GM12878 (cell line): ENCODE measurements around the gene MFSD12. TPM values are rescaled to one million over a fixed set of nuclear protein-coding genes. Genes with fewer than 3 reads are reported as not detected.

Experiments
- ATAC-seq: fragments of 200-7000 bp; cut with Tn5 transposase; 3 replicates; pipeline ENCODE4 v1.9.1; 2020; ENCODE audit warnings: mild to moderate bottlenecking, moderate library complexity
- BruUV-seq: library from RNA; stranded (reverse); fragments of 400-500 nt; replicated peaks from 2 replicates; lab custom pipeline; 2021; lab: Mats Ljungman, UMichigan
- CTCF ChIA-PET: fragments of 300-600 bp; sonication (Branson Sonifier 250); formaldehyde crosslinking; extraction: SDS; loops from one replicate; lab custom pipeline; 2021; ENCODE audit warnings: inconsistent platforms; lab: Yijun Ruan, JAX
- POLR2A ChIA-PET: fragments of 350-600 bp; formaldehyde crosslinking; extraction: SDS; loops from one replicate; lab custom pipeline; 2021; ENCODE audit warnings: inconsistent platforms; lab: Charles Lee
- RAD21 ChIA-PET: fragments of 300-600 bp; sonication (Branson Sonifier 250); formaldehyde crosslinking; loops from one replicate; lab custom pipeline; 2023; ENCODE audit warnings: antibody characterized with exemption; ENCODE audit not compliant: unreplicated experiment; lab: Charles Lee
- SMC1A ChIA-PET: fragments of 300-600 bp; sonication (Branson Sonifier 250); formaldehyde crosslinking; loops from one replicate; lab custom pipeline; 2023; ENCODE audit not compliant: unreplicated experiment, uncharacterized antibody; lab: Charles Lee
- DNase-seq: peaks from one replicate; pipeline ENCODE4 v3.0.0-alpha.2; 2011; ENCODE audit warnings: low read depth, low spot score
- FAIRE-seq: peaks from 3 replicates; lab custom pipeline; 2011; peaks lifted over from hg19 to GRCh38; lab: Jason Lieb, UNC
- H2AFZ ChIP-seq: 2 replicates; pipeline ENCODE4 v1.6.0; 2011; ENCODE audit warnings: low read depth, low read length, control low read depth; ENCODE audit not compliant: control insufficient read depth
- H3K27ac ChIP-seq: 2 replicates; pipeline ENCODE4 v1.5.1; 2011; ENCODE audit warnings: control low read depth; ENCODE audit not compliant: control insufficient read depth, insufficient read depth
- H3K27me3 ChIP-seq, 2 experiments: replicated peaks in 1 of 2; 2 replicates each; pipeline versions ENCODE4 v1.6.0 to v1.6.1; 2011; ENCODE audit warnings: low read length in 1 of 2; ENCODE audit not compliant: control insufficient read depth in 2 of 2, insufficient read depth in 2 of 2
- H3K36me3 ChIP-seq, 2 experiments: 2 replicates each; pipeline ENCODE4 v1.5.1; 2011; ENCODE audit warnings: low read length in 1 of 2; ENCODE audit not compliant: control insufficient read depth in 2 of 2, insufficient read depth in 2 of 2
- H3K4me1 ChIP-seq: 2 replicates; pipeline ENCODE4 v1.6.1; 2011; ENCODE audit warnings: mild to moderate bottlenecking, low read length, moderate library complexity, mixed read lengths; ENCODE audit not compliant: control insufficient read depth, insufficient read depth
- H3K4me2 ChIP-seq: 2 replicates; pipeline ENCODE4 v1.6.0; 2011; ENCODE audit warnings: control low read depth; ENCODE audit not compliant: control insufficient read depth, insufficient read depth
- H3K4me3 ChIP-seq: fragments of 200-600 bp; sonication (generic); 2 replicates; pipeline ENCODE4 v1.5.1; 2016
- H3K79me2 ChIP-seq: 2 replicates; pipeline ENCODE4 v1.6.0; 2011; ENCODE audit warnings: low read length; ENCODE audit not compliant: control insufficient read depth, insufficient read depth
- H3K9ac ChIP-seq: 2 replicates; pipeline ENCODE4 v1.8.0; 2011; ENCODE audit warnings: low read length, control low read depth, mixed read lengths; ENCODE audit not compliant: control insufficient read depth, insufficient read depth
- H3K9me3 ChIP-seq: replicated peaks from 3 replicates; pipeline ENCODE4 v1.5.1; 2011; ENCODE audit warnings: mild to moderate bottlenecking, low read length; ENCODE audit not compliant: control insufficient read depth, insufficient read depth
- H4K20me1 ChIP-seq: 2 replicates; pipeline ENCODE4 v1.6.0; 2011; ENCODE audit not compliant: control insufficient read depth, insufficient read depth
- BHLHE40 ChIP-seq, 2 experiments: fragments of 450-650 bp in 1 of 2; IDR thresholded peaks; 2 replicates each; pipeline ENCODE4 v1.6.1; 2011 to 2017; ENCODE audit warnings: low read depth in 2 of 2, borderline replicate concordance in 1 of 2, improper control_type of control experiment in 1 of 2, low read length in 1 of 2, mild to moderate bottlenecking in 1 of 2
- CBFB ChIP-seq: IDR thresholded peaks from 2 replicates; pipeline ENCODE4 v1.6.1; 2016; ENCODE audit warnings: antibody characterized with exemption, low read depth
- ESRRA ChIP-seq: IDR thresholded peaks from 2 replicates; pipeline ENCODE4 v1.6.1; 2012; ENCODE audit warnings: mild to moderate bottlenecking, low read length, improper control_type of control experiment
- HDGF ChIP-seq: fragments of 450-650 bp; IDR thresholded peaks from 2 replicates; pipeline ENCODE4 v1.6.1; 2016; ENCODE audit warnings: antibody characterized with exemption
- IRF4 ChIP-seq: IDR thresholded peaks from 2 replicates; pipeline ENCODE4 v1.6.1; 2011; ENCODE audit warnings: low read depth, low read length
- KDM1A ChIP-seq: fragments of 200-600 bp; sonication (generic); IDR thresholded peaks from 2 replicates; pipeline ENCODE4 v1.6.1; 2016; ENCODE audit warnings: borderline replicate concordance
- KLF5 ChIP-seq: fragments of 450-650 bp; IDR thresholded peaks from 2 replicates; pipeline ENCODE4 v1.6.1; 2014; ENCODE audit warnings: mild to moderate bottlenecking; ENCODE audit not compliant: partially characterized antibody
- MTA3 ChIP-seq: IDR thresholded peaks from 2 replicates; pipeline ENCODE4 v1.6.1; 2012; ENCODE audit warnings: low read length, inconsistent platforms, borderline replicate concordance
- POLR2A ChIP-seq: IDR thresholded peaks from 2 replicates; pipeline ENCODE4 v1.6.1; 2011; ENCODE audit warnings: low read depth, mild to moderate bottlenecking, low read length
- SUPT20H ChIP-seq: IDR thresholded peaks from 2 replicates; pipeline ENCODE4 v1.6.1; 2011; ENCODE audit warnings: low read depth, mild to moderate bottlenecking, low read length, moderate library complexity, borderline replicate concordance; ENCODE audit not compliant: control insufficient read depth
- ZBED1 ChIP-seq: IDR thresholded peaks from 2 replicates; pipeline ENCODE4 v1.6.1; 2016; ENCODE audit warnings: borderline replicate concordance
- ZSCAN29 ChIP-seq: fragments of 450-650 bp; IDR thresholded peaks from 2 replicates; pipeline ENCODE4 v1.6.1; 2017; ENCODE audit warnings: mild to moderate bottlenecking, moderate library complexity
- WGBS: methylation state at CpG from one replicate; pipeline ENCODE4 v1.1.6; 2016; ENCODE audit warnings: low lambda C conversion rate; ENCODE audit not compliant: insufficient replicate concordance, insufficient coverage; ENCODE audit errors: missing lambda C conversion rate; 5-methylcytosine and 5-hydroxymethylcytosine counted together
- in situ Hi-C: fragments of 300-500 bp; cut with MboI; formaldehyde crosslinking; loops from 9 replicates; pipeline ENCODE4 v1.14.3; 2018; ENCODE audit warnings: mixed read lengths
- intact Hi-C: fragments of 100-400 bp; cut with micrococcal nuclease; formaldehyde crosslinking; loops from one replicate; pipeline ENCODE4 v1.14.2; 2022; ENCODE audit not compliant: unreplicated experiment
- polyA plus RNA-seq, 11 experiments: library from polyadenylated mRNA; depleted of rRNA in 4 of 11; unstranded in 6 of 11; stranded (reverse) in 5 of 11; fragments of >200 nt; fragmentation: Nextera tagmentation in 4 of 11; fragmentation: Illumina TruSeq in 1 of 11; extraction: Ambion mirVana in 4 of 11; extraction: Trizol in 1 of 11; gene quantifications; 1 replicate in 1 of 11; 2 replicates in 10 of 11; pipeline versions ENCODE4 v1.2.1 to v1.2.3, GENCODE V29; 2011 to 2016; ENCODE audit warnings: inconsistent platforms in 2 of 11, missing spikeins in 2 of 11, low read depth in 1 of 11
- total RNA-seq, 4 experiments: library from RNA; depleted of rRNA in 3 of 4; stranded (reverse); fragments of >200 nt in 3 of 4; fragmentation: Illumina TruSeq in 1 of 4; extraction: Trizol in 1 of 4; gene quantifications; 2 replicates each; pipeline versions ENCODE4 v1.2.1 to v1.2.3, GENCODE V29; 2013 to 2021
- TF ChIP-seq, protein P1 (sequence below): IDR thresholded peaks from 2 replicates; pipeline ENCODE4 v1.6.1; 2011; ENCODE audit warnings: low read depth, low read length, improper control_type of control experiment, borderline replicate concordance
- TF ChIP-seq, protein P2 (sequence below): fragments of 450-650 bp; IDR thresholded peaks from 2 replicates; pipeline ENCODE4 v1.6.1; 2014; ENCODE audit warnings: mild to moderate bottlenecking

The MFSD12 gene
- total and polyA plus RNA-seq, 10 of the 15 experiments (the other 5 are each of a cell fraction or from before 2014, with no cell fraction given), result 0.58 to 65.9 (median 16.8) TPM

DNA sequence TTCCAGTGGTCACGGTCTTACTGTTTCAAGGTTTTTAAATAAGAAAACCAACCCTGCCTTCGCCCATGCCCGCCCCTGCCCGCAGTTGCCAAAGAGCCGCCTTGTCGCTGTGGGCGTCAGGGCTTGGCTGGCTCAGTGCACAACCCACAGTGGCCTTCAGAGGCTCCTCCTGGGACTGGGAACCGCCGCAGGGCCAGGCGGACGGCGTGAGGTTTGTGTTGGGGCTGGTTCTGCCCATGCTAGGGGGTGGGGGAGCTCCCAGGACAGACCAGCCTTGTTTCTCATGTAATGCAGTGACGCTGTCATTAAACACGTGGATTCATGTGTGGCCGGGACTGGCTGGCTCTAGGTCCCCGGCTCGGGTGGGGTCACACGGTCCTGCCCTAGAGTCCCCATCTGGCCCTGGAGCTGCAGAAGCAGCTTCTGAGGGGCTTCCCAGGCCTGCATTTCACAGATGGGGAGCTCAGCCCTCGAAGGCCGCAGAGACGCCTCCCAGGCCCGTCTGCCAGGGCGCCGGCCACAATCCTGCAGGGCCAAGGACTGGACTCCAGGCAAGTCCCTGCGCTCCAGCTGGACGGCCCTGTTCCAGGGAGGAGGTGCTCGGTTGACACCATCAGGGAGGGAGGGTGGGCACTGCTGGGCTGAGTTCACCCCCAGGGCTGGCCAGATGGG, 20.8 kb downstream of the MFSD12 start:
- H3K79me2 ChIP-seq, result no peaks in the 10 kb centered on the region
- no peak for DNase-seq
- no peak overlapping the region for H3K4me2 ChIP-seq
- H4K20me1 ChIP-seq, result no peaks in the 10 kb centered on the region
- peaks cover 9 to 21% of the 10 kb centered on the region in 2 experiments for H3K36me3 ChIP-seq
- no peak overlapping the region for H3K9ac ChIP-seq
- no peak overlapping the region for H3K27ac ChIP-seq
- H2AFZ ChIP-seq, result no peak overlapping the region
- intact Hi-C loops, result no loop called here
- no TSS peak for BruUV-seq
- H3K27me3 ChIP-seq, result no peaks in the 10 kb centered on the region
- no peaks in the 10 kb centered on the region for H3K4me1 ChIP-seq
- 70% methylated on average over 27 of the region's 27 CpGs for WGBS
- TF ChIP-seq KDM1A (no peak), POLR2A (peak; percentile 64; the same call in 1 of the 2 replicates)
- in situ Hi-C loops, result no loop called here
- ChIA-PET POLR2A (interaction anchor here (0.6 kb wide), 1 partner anchor 16 kb away, joined by 5 read pairs; no protein-coding TSS in a partner anchor), CTCF (interaction anchor here (0.7 kb wide), 1 partner anchor 8 kb away, joined by 4 read pairs; no protein-coding TSS in a partner anchor), SMC1A (no interaction called here), RAD21 (no interaction called here)
- no peak for FAIRE-seq
- H3K9me3 ChIP-seq, result no peaks in the 10 kb centered on the region
- no peak for ATAC-seq
- no peak overlapping the region for H3K4me3 ChIP-seq

DNA sequence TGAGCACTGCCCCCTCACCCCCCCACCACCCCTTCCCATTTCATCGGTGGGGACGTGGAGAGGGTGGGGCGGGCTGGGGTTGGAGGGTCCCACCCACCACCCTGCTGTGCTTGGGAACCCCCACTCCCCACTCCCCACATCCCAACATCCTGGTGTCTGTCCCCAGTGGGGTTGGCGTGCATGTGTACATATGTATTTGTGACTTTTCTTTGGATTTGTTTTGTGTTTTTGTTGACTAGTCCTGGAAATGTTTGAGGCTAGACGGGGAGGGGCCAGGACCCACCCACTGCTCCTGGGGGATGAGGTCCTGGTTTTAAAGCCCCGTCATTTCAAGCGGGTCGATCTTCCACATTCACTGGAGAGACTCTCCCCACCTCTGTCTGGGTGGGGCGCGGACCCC, 21.4 kb downstream of the MFSD12 start:
- POLR2A ChIA-PET, result no interaction called here
- no TSS peak for BruUV-seq
- intact Hi-C loops, result no loop called here
- no peak for FAIRE-seq
- Histone ChIP-seq H4K20me1 (no peaks in the 10 kb centered on the region), H3K36me3 (peaks cover 9 to 27% of the 10 kb centered on the region in 2 experiments), H3K4me2 (no peak overlapping the region), H3K79me2 (no peaks in the 10 kb centered on the region), H2AFZ (no peak overlapping the region)
- ATAC-seq, result no peak
- SMC1A ChIA-PET, result no interaction called here
- CTCF ChIA-PET, result no interaction called here
- TF ChIP-seq HDGF, result no peak
- no peak for TF ChIP-seq ESRRA
- TF ChIP-seq CBFB, result no peak
- TF ChIP-seq KLF5, result no peak
- TF ChIP-seq IRF4, result no peak
- TF ChIP-seq, protein P1, sequence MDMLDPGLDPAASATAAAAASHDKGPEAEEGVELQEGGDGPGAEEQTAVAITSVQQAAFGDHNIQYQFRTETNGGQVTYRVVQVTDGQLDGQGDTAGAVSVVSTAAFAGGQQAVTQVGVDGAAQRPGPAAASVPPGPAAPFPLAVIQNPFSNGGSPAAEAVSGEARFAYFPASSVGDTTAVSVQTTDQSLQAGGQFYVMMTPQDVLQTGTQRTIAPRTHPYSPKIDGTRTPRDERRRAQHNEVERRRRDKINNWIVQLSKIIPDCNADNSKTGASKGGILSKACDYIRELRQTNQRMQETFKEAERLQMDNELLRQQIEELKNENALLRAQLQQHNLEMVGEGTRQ, result no peak
- TF ChIP-seq MTA3, result no peak
- no peak for TF ChIP-seq BHLHE40 (IDR thresholded peaks at IDR 0.05; ENCODE audit: borderline replicate concordance in 1 of 2, low read depth in 2 of 2, low read length in 1 of 2)
- TF ChIP-seq ZBED1, result no peak
- TF ChIP-seq, protein P2, sequence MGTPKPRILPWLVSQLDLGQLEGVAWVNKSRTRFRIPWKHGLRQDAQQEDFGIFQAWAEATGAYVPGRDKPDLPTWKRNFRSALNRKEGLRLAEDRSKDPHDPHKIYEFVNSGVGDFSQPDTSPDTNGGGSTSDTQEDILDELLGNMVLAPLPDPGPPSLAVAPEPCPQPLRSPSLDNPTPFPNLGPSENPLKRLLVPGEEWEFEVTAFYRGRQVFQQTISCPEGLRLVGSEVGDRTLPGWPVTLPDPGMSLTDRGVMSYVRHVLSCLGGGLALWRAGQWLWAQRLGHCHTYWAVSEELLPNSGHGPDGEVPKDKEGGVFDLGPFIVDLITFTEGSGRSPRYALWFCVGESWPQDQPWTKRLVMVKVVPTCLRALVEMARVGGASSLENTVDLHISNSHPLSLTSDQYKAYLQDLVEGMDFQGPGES, result no peak
- TF ChIP-seq SUPT20H, result no peak
- no peak for TF ChIP-seq ZSCAN29
- TF ChIP-seq, all 136 proteins: peak for 0
- no peak overlapping the region for H3K9ac ChIP-seq
- 79% methylated on average over 9 of the region's 10 CpGs for WGBS
- no peaks in the 10 kb centered on the region for H3K4me1 ChIP-seq
- no peak for DNase-seq
- H3K27me3 ChIP-seq, result no peaks in the 10 kb centered on the region
- RAD21 ChIA-PET, result no interaction called here
- in situ Hi-C loops, result no loop called here
- no peak overlapping the region for H3K4me3 ChIP-seq
- no peak overlapping the region for H3K27ac ChIP-seq
- H3K9me3 ChIP-seq, result no peaks in the 10 kb centered on the region
